SKM-1 treated with dmso at 0.1 percent for 144 hours (cell line): ENCODE data around the gene GARIN5B.

Experiments
- DNase-seq: peaks from one replicate; lab custom pipeline; 2025; ENCODE audit not compliant: unreplicated experiment; lab: John Stamatoyannopoulos, UW

Gene GARIN5B

GRCh38 chr19:55389386-55390317 lies 26.6 kb upstream of the GARIN5B start:
- DNase-seq, result no peak

GRCh38 chr19:55387736-55388497 lies 24.9 kb upstream of the GARIN5B start:
- no peak for DNase-seq

- DNase-seq, result no peak
Measured at GRCh38 chr19:55386493-55386971, 23.5 kb upstream of the GARIN5B start.

GRCh38 chr19:55385724-55386492 lies 22.8 kb upstream of the GARIN5B start, which contains the start of gene RPL28:
Gene RPL28, plus strand, starts transcription at chr19:55385932. Its CDS starts 426 bp downstream, at chr19:55386358.
- DNase-seq, result peak; percentile 87

GRCh38 chr19:55384920-55385723 lies 22.1 kb upstream of the GARIN5B start:
- peak; percentile 48 for DNase-seq

- DNase-seq, result no peak
Measured at GRCh38 chr19:55384131-55384919, 21.3 kb upstream of the GARIN5B start, which contains the start of gene TMEM238. Gene TMEM238, minus strand, starts transcription at chr19:55384292. Its CDS starts 33 bp downstream, at chr19:55384259.

GRCh38 chr19:55383279-55384130 lies 20.4 kb upstream of the GARIN5B start:
- DNase-seq, result peak; percentile 28

- DNase-seq, result no peak
Measured at GRCh38 chr19:55382522-55383054, 19.5 kb upstream of the GARIN5B start.

- DNase-seq, result no peak
Measured at GRCh38 chr19:55382013-55382412, 19.0 kb upstream of the GARIN5B start.

GRCh38 chr19:55379174-55379573 lies 16.1 kb upstream of the GARIN5B start:
- no peak for DNase-seq

GRCh38 chr19:55377356-55378131 lies 14.5 kb upstream of the GARIN5B start:
- no peak for DNase-seq

- DNase-seq, result no peak
Measured at GRCh38 chr19:55376241-55376933, 13.3 kb upstream of the GARIN5B start, which contains the start of gene TMEM190. Gene TMEM190, plus strand, starts transcription at chr19:55376826. Its CDS starts 28 bp downstream, at chr19:55376854.

- DNase-seq, result no peak
Measured at GRCh38 chr19:55373993-55374757, 11.1 kb upstream of the GARIN5B start.

GRCh38 chr19:55373306-55373992 lies 10.4 kb upstream of the GARIN5B start:
- no peak for DNase-seq
